HG03108 (cell line): Measurements from ENCODE around the gene SASH3.
A peak's percentile ranks its signal among the peaks of the same experiment; 100 is the strongest.

Experiments used
- ATAC-seq: cut with Tn5 transposase; IDR thresholded peaks from one replicate; pipeline ENCODE4 v1.9.1; 2021; ENCODE audit warnings: moderate library complexity; ENCODE audit not compliant: unreplicated experiment

Gene SASH3

DNA sequence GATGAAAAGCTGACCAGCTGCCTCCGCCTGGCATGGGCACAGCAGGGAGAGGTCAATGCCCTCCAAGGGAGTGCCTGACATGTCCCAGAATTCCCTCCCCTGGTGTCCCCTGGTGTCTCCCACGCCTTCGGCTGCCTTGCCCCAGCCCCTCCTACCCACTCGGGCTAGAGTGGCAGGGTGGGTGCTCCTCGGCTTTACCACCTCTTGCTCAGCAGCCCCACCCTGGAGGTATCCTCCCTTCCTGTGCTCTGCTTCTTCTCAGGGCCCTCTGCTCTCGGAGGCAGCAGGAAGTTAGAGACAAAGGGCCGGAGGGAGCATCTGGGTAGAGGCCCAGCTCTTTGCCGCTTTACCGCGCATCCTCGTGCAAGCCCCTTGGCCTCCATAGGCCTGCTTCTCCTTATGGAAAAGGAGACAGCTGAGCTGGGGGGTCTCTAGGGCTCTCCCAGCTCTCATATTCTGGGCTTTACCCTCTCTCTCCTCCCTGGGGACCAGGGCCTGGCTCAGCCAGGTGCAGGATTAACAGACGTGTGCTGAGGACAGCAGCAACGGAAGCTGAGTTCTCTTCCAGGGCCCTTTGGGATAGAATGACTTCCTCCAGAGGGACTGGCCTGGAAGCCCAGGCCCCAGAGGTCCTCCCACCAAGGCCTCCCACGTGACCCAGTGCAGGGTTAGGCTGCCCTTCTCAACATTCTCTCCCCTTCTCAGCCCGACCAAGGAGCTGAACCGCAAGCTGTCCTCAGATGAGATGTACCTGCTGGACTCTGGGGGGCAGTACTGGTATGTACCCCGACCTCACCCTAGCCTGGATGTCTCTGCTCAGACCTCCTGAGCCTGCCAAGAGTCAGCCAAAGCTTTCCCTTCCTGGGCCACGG is 23.7 kb upstream of the SASH3 start:
- ATAC-seq, result no peak

DNA sequence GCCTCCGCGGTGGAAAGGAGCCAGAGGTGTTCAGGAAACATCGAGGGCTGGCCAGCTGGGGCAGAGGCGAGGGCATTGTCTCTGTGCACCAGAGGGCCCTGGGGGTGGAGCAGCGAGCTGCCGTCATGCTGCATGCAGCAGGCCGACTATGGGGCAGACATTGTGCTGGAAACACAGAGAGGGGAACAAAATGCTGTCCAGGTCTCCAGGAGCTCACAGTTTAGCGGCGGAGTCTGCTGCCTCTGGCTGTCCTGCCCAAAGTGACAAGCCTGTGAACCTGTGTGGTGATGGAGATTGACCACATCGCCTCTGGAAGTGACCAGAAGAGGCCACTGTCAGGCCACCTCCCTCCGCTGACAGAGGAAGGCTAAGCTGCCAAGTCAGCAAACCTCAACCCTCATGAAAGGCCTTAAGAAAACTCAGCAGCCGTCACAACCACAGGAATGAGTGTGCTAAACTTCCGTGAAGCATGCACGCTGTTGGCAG is 20.1 kb upstream of the SASH3 start:
- peak; percentile 45 for ATAC-seq

DNA sequence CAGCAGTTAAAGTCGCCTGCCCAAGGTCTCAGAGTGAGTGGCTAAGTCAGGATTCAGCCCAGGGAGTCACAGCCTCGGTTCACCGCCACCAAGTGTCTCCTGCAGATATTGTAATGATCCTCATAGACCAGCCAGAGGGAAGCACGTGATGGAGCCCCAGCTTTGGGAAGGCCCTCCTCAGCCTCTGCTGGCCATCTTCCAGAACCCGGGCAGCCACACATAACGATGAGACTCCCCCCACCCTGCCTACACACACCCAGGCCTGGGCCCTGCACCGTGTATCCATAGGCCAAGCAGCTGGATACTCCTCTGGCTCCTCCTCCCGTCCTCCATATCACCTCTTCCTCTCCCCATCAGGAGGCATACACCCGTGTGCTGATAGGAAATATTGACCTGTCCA is 19.6 kb upstream of the SASH3 start:
- ATAC-seq, result no peak

DNA sequence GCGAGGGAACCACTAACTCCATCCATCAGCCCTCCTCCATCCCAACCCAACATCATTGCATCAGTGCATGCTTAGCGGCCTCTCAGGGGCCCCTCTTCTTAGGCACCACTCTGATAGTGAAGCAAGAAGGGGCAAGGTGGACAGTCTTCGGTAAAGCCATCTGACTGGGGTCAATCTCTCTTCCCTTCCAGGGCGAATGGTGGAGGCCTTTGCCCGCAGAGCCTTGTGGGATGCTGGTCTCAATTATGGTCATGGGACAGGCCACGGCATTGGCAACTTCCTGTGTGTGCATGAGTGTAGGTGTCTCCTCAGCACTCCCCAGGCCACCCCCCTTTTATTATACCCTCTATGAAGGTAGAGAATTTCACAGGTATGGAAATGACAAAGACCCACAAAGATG is 18.8 kb upstream of the SASH3 start:
- ATAC-seq, result no peak

DNA sequence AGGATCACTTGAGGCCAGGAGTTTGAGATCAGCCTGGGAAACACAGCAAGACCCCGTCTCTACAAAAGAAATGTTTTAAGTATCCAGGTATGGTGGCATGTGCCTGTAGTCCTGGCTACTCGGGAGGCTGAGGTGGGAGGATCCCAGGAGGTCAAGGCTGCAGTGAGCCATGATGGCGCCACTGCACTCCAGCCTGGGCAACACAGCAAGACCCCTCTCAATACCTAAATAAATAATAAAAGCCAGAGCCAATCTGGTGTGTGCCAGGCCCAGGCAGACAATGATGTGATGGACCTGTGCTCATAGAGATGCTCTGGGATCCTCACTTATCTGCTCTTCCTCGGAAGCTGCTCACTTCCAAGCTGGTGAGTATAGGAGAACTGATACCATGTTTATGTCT is 18.2 kb upstream of the SASH3 start:
- ATAC-seq, result no peak

DNA sequence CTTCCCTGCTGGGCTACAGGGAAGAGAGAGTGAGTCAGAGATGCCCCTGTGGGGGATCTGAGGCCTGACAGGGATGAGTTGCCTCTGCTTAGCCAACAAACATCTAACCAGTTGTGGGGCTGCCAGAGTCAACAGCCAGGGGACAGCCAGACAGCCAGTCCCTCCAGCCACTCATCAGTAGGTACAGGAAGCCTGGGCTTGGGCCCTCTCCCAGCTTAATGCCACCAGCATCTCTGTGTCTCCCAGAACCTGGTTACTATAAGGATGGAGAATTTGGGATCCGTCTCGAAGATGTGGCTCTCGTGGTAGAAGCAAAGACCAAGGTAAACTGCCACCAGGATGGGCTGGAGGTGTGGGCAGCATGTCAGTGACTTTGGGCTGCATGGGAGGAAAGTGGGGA is 17.3 kb upstream of the SASH3 start:
- ATAC-seq, result no peak

DNA sequence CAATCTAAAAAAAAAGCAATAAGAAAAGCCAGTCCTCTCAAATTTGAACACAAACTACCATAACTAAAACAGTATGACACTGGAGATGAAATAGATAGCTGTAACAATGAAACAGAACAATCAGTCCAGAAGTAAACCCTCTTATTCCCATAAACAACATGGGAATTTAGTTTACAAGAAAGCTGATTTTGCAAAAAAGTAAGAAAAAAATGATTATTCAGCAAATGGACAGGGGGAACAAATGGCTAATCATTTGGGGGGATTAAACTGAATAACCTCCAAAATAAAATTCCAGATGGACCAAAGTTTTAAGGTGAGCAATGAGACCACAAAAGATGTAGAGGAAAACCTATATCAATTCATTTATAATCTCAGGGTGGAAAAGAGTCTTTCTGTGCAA is 16.1 kb upstream of the SASH3 start:
- no peak for ATAC-seq

DNA sequence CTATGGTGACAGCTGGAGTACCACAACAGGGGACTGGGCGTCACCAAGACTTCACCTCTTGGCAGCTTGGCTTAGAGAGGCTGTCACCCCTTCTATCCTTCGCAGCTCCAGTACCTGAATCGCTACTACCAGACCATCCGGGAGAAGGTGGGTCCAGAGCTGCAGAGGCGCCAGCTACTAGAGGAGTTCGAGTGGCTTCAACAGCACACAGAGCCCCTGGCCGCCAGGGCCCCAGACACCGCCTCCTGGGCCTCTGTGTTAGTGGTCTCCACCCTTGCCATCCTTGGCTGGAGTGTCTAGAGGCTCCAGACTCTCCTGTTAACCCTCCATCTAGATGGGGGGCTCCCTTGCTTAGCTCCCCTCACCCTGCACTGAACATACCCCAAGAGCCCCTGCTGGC is 11.6 kb upstream of the SASH3 start:
- ATAC-seq, result no peak

DNA sequence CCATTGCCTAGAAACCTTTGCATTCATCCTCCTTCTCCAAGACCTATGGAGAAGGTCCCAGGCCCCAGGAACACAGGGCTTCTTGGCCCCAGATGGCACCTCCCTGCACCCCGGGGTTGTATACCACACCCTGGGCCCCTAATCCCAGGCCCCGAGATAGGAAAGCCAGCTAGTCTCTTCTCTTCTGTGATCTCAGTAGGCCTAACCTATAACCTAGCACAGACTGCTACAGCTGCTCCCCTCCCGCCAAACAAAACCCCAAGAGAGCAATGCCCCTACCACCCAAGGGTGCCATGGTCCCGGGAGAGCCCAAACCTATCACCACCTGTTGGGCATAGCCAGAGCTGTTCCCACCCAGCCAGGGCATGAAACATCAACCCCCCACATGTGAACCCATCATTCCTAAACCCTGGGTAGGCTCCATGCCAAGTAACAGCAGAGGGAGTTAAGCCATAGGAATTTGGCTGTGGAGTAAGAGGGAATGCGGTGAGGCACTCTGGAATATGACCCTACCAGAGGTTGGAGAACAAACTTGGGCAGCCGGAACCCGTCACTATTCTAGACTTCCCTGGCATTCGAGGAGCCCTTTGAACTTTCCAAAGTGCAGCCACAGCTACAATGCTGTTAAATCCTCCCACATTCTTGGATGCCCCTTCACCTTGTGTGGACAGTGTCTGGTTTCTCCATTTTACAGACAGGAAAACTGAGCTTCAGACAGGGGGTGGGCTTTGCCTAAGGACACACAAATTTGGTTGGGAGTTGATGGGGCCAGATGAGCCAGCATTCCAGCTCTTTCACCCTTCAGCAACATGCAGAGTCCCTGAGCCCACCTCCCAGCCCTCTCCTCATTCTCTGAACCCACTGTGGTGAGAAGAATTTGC is 10.9 kb upstream of the SASH3 start:
- ATAC-seq, result no peak

DNA sequence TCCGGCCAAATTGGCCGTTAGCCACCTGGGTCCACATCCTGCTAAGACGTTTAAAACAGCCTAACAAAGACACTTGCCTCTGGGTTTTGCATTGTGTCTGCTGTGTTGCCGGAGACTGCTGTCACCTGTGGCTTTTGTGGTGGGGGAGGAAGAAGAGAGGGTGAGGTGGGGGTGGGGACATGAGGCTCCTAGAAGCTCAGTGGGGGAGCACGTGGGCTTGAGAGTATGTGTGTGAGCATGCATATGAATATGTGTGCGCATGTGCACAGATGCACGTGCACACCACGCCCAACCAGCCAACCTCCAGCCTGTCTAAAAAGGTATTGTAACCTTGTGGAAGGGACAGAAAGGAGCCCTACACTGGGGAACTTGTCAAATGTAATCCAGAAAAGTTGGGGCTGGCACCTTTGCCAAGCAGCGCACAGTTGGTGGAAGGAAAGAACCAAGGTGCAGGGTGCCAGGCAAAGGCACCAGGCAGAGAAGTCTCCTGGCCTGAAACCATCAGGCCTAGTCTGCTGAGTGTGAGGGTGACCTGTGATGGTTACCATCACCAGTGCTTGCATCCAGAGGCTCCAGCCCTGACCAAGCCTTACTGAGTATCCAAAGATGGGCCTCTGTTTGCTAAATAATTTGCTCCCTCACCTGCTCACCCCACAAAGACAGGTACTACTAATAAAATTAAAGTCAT is 10.1 kb upstream of the SASH3 start:
- no peak for ATAC-seq

DNA sequence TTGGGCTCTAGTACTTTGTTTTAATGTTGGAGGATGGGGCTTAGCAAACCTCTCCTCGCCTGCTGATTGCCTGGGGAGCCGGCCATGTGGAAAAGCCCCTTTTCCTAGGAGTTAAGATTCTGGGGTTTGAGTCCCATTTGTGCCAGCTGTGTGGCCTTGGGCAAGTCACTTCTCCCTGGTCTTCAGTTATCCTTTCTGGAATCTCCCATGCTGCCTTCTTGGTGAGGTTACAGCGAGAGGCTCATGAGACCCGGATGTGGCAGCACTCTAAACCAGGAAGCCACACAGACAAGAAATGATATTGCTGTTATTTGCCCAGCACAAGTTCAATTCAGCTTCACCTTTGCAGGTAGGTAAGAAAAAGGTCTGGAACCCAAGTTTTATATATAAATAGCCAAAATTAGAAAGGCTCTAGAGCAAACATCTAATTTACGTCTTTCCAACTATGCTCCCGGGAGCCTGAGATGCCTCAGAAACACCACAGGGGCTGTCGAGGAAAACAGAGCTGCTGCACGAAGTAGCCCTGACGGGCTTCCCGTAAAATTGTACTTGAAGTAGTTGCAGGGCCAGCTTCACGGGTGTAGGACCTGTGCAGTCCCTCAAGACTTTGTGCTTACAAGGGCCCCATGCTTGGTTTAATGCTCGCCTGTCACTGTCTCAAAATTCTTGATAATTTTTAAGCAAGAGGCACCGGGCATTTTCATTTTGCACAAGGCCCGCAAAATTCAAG is 8.3 kb upstream of the SASH3 start:
- ATAC-seq, result no peak

DNA sequence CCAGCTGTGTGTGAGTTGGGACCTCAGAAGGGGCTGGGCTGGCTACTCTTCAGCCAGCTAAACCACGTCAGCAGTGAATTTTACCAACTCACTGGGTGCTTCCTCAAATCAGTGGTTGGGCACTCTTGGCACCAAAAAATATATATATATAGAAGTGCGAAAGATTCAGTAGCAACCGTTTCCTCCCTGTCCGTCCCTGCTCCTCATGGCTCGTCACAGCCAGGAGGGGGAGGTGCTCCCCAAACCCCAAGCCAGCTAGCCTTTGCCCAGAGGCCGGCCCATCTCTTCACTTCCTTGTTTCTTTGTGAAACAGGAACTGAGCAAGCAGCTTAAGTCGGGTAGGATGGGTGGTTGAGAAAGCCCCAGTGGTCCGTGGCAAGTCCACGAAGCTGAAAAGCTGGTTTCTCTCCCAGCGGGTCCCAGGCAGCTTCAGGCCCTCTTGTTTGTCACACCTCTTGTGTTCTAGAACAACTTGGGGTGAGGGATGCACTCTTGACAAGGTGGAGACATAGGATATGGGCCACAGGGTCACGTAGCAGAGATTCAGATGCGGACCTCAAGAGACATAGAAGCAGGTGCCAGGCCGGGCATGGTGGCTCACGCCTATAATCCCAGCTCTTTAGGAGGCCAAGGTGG is 6.8 kb upstream of the SASH3 start:
- ATAC-seq, result peak; percentile 62

DNA sequence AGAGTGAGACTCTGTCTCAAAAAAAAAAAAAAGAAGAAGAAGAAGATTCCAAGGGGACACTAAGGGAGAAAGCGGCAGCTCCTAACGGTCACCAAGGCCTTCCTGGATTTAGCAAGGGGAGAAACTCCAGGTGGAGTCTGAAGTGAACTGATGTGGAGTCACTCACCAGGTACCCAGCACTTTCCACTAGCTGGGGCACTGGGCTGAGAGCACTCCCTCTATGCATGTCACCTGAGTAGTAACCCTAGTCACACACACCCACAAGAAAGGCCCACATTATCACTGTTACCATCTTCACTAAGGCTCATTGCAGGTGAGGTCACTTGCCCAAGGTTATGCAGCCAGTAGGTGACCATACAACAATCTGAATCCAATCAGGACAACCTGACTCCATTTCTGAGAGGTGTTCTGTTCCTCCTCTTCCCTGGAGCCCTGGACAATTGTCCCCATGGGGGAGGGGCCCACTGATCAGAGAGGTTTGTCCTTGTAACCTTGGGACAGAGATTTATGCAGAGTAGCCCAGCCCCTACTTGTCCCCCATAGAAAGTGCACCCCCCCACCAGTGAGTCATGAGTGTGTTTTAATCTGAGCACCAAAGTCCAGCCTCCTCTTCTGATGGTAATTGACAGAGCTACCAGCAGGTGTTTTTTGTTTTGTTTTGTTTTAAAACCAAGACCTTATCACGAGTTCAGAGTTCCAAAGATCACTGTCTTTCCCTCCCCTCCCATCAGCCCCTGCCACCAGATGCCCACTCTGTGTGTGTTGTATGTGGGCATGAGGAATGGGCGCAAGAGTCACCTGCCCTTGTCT is 5.9 kb upstream of the SASH3 start:
- no peak for ATAC-seq

DNA sequence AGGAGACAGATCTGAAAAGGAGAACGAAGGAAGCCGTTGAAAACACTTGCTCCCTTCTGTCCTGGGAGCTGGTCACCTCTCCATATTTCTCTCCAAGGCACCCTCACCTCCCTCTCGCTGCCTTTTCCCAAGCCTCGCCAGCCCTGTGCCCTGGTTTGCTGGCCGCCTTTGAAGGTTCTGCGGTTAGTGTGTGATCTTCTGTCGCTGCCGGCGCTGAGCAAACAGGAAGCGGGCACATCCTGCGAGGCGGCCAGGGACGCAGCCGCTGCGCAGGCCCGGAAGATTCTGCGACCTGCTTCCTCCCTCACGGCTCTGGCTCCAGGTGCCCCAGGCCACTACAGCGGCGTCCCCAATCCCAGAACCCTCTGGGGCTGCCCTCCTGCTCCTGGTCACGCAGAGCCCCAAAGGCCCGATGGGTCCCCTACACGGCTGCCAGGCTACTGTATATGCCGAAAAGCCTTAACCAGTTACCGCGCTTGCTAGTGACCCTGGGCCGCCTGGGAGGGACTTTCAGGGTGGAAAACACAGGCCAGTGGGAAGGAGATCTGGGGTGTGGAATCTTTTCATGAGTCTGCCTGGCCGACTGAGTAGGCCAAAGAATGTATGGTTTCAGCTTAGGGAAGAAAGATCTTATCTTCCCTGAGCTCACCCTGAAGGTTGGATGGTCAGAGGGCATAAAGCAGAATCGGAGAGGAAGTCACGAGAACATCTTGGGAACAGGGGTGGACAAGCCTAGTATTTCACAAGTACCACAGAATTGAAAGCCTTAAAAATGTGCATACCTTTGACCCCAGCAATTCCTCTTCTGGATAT is 2.3 kb upstream of the SASH3 start:
- no peak for ATAC-seq

DNA sequence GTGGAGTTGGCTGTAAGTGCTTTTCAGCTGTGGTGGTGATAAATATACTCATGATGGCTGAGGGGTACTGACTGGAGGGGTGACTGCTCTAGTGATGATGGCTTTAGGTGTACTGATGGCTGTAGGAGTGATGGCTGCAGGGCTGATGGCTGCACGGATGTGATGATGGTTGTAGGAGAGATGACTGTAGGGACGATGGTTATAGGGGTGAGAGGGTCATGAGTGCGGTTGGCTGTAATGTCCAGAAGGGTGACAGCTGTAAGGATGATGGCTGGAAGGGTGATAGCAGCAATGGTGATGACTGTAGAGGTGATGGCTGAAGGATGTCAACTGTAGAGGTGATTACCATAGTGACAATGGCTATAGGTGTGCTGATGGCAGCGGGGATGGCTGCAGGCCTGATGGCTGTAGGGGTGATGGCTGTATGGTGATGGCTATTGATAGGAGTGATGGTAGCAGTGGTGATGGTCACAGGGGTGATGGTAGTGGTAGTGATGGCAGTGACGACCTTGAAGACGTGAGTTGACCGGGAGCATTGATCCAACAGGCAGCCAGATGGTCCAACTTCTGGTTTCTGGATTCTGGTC is 570 bp upstream of the SASH3 start:
- ATAC-seq, result no peak

DNA sequence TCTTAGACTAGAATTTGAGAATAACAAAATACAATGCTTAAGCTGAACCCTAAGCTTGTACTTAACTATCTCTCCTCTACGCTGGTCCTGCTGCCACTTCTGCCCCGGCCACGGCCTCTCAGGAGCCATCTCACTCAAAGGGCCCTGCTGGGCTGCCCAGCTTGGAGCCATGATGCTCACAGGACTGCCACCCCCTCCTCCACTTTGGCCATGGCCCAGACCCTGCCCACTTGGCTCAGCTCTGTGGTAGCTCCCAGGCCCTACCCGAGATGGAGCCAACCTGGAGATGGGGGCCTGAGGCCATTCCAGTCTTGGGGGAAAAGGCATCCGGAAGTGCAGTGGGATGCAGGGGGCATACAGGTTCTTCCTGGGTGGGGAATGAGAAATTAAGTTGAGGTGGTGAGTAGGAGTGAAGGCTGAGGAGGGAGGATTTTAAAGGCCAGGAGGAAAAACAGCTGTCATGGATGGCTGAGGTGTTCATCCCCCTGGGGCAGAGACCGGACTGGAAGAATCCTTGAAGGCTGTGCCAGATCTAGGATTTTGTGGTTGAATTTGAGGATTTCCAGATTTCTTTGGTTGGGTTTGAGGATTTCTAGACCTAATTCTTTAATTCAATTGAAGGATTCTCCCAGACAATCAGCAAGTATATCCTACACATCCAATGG is 824 bp downstream of the SASH3 start:
- no peak for ATAC-seq

DNA sequence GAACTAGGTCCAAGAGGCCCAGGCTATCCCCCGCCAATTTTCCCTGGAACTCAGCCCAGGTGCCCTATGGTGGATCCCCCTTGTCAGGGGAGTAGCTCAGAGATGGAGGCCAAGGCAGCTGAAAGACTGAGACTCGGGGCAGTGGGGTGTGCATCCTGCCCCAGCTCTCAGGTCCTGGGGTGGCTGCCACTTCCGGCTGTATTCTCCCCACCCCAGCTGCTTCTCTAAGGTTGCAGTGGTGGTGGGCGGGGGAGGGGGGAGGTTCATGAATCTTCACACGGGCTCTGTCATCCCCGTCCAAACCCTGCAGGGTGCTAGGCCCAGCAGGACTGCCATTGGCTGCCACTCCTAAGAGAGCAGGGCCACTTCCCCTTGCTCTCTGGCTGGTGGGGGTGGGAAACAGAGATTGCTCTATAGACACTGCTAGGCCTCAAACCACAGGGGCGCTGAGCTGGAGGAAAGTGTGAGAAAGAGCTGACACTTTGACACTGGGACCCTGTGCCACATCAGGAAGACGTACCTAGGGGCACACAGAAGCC is 1.5 kb downstream of the SASH3 start:
- peak; percentile 58 for ATAC-seq
